Middle frontal gyrus (tissue), 1 donor: ENCODE results near the gene CUX1.
"Not testable (repeated sequence)": the region's sequence is repeated elsewhere in the genome, so short reads cannot be mapped to it uniquely, and the experiment has no call there.

Experiments
- DNase-seq: peaks from one replicate; pipeline ENCODE4 v3.0.0-alpha.2; 2015; ENCODE audit warnings: low spot score; ENCODE audit errors: extremely low spot score

The CUX1 gene

DNA sequence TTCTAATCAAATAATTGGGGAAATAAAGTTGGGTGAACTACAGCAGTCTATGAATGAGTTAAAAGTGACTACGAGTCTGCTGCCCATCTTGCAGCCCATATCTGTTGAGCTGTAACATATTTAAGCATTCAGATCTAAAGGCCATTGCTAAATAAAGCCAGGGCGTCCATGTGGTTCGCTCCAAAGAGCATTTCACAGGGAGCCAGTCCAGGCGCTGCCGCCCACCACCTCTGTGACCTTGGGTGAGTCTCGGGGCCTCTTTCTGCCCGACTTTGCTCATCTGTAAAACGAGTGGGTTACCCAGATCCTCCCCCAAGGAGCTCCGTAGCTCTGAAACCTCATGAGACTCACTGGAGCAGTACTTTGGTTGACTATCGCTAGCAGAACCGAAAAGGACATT lies 223.1 kb downstream of the CUX1 start:
- DNase-seq: no peak

DNA sequence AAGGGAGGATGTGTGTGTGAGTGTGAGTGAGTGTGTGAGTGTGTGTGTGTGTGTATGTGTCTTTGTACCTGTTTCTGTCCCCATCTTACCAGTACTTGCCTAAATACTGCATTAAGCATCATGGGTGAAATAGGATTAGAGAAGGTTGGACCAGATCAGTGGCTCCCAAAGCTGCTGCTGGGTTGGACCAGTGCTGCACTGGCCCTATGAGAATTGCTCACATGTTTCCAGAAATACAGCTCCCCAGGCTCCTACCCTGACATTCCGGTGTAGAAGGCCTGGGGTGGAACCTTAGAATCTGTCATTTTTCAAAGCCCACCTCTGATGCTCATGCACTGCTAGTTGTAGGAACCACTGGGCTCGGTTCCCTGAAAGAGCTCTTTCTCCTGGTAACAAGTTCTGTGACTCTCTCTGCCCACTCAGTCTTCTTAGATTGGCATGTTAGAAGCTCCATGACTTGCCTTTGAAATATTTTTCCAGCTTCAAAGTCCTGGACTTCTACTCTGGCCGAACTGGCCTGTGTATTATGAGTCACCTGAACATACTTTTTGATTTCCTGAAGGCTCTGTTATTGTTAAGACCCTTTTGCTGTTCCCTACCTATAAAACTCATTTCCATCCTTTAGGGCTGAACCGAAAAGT lies 224.7 kb downstream of the CUX1 start:
- no peak for DNase-seq

DNA sequence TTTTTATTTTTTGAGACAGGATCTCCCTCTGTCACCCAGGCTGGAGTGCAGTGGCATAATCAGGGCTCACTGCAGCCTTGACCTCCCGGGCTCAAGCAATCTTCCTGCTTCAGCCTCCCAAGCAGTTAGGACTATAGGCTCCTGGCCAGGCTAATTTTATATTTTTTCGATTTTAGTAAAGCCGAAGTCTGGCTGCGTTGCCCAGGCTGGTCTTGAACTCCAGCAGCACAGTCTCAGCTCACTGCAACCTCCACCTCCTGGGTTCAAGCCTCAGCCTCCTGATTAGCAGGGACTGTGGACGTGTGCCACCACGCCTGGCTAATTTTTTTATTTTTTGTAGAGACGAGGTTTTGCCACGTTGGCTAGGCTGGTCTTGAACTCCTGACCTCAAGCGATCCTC lies 225.4 kb downstream of the CUX1 start:
- not testable (repeated sequence) for DNase-seq

GRCh38 chr7:102044641-102044983 lies 227.2 kb downstream of the CUX1 start:
- DNase-seq: no peak

- no peak for DNase-seq
Observed at GRCh38 chr7:102044984-102045673, 227.7 kb downstream of the CUX1 start.

GRCh38 chr7:102045681-102046372 lies 228.4 kb downstream of the CUX1 start:
- no peak for DNase-seq

DNA sequence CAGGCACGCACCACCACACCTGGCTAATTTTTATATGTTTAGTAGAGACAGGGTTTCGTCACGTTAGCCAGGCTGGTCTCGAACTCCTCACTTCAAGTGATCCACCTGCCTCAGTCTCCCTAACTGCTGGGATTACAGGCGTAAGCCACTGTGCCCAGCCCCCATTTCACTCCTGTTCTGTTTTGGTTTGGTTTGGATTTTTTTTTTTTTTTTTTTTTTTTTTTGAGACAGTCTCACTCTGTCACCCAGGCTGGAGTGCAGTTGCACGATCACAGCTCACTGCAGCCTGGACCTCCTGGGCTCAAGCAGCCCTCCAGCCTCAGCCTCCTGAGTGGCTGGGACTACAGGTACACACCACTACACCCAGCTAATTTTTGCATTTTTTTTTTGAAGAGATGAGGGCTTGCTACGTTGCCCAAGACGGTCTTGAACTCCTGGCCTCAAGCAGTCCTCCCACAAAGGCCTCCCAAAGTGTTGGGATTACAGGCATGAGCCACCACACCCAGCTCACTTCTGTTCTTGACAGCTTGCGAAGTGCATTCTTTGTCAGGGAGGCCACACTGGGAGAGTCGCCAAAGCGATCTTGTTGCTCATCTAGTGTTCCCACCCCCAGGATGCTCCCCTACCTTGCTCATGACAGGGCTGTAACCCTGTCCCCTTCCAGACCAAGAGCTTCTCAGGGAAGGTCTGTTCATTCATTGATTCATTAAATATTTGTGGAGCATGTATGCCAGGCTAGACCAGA lies 229.1 kb downstream of the CUX1 start:
- DNase-seq: no peak

- DNase-seq: no peak
Observed at GRCh38 chr7:102047167-102047566, 229.7 kb downstream of the CUX1 start.

DNA sequence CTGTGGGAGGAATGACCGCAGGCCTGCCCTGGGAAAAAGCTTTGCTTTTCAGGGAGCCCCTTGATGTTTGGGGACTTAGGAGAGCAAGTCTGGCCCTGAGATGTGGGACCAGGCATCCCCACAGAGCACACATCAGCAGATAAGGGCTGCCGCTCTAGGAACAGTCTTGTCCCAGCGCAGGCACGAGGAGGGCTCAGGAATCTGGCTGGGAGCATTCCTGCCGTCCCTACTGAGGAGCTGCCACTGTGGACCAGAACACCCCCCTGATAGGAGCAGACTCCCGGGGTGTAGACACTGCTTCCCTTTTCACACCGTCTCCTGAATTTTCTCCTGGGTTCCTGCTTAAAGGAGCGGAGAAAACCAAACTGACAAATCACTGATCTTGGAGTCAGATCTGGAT lies 232.3 kb downstream of the CUX1 start:
- DNase-seq: no peak

GRCh38 chr7:102050864-102051460 lies 233.5 kb downstream of the CUX1 start:
- no peak for DNase-seq

DNA sequence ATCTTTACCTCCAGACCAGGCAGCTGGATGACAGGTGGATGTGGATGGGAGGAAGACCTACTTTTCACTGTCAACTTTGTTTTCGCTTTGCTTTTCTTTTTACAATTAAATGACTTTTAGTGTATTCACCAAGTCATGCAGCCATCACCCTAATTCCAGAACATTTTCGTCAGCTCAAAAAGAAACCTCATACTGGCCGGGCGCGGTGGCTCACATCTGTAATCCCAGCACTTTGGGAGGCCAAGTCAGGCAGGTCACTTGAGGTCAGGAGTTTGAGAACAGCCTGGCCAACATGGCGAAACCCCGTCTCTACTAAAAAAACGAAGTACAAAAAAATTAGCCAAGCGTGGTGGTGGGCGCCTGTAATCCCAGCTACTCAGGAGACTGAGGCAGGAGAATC lies 234.3 kb downstream of the CUX1 start:
- DNase-seq: not testable (repeated sequence)

- DNase-seq: no peak
Observed at GRCh38 chr7:102054158-102054557, 236.7 kb downstream of the CUX1 start.

DNA sequence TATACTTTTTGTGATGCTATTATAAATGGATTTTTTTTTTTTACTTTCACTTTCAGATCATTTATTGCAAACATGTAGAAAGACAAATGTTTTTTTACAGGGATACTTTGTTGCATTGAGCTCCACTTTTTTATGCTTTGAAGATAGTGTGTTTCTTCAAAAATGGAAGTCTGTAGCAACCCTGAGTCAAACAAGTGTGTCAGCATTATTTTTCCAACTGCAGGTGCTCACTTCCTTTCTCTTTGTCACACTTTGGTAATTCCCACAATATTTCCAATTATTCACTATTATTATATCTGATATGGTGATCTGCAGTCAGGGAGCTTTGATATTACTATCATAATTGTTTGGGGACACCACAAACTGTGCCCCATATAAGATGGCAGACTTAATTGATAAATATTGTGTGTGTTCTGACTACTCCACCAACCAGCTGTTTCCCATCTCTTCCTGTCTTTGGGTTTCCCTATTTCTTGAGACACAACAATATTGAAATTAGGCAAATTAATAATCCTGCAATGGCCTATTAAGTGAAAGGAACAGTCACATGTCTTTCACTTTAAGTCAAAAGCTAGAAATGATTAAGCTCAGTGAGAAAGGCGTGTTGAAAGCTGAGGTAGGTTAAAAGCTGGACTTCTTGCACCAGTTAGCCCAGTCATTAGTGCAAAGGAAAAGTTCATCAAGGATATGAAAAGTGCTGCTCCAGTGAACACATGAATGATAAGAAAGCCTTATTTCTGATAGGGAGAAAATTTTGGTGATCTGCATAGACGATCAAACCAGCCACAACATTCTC lies 238.0 kb downstream of the CUX1 start:
- DNase-seq: no peak

GRCh38 chr7:102059524-102059923 lies 242.1 kb downstream of the CUX1 start:
- DNase-seq: no peak

GRCh38 chr7:102061354-102061945 lies 244.0 kb downstream of the CUX1 start:
- no peak for DNase-seq

DNA sequence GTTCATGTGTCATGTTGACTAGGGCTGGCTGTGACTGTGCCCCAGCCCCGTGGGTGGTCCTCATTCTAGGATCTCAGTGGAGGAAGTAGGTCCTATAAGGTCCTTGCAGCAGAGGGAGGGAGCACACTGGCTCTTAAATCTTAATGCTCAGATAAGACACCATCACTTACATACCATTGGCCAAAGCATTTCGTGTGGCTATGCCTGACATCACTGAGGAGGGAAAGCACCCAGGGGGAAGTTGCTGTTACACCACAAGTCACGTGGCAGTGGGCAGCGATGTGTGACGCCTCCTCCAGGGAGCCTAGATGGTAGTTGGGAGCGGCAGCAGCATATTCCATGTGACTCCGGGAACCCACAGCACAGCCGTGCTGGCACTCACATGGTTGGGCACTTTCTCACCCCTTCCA lies 244.6 kb downstream of the CUX1 start:
- no peak for DNase-seq

GRCh38 chr7:102063690-102064180 lies 246.3 kb downstream of the CUX1 start:
- DNase-seq: no peak

DNA sequence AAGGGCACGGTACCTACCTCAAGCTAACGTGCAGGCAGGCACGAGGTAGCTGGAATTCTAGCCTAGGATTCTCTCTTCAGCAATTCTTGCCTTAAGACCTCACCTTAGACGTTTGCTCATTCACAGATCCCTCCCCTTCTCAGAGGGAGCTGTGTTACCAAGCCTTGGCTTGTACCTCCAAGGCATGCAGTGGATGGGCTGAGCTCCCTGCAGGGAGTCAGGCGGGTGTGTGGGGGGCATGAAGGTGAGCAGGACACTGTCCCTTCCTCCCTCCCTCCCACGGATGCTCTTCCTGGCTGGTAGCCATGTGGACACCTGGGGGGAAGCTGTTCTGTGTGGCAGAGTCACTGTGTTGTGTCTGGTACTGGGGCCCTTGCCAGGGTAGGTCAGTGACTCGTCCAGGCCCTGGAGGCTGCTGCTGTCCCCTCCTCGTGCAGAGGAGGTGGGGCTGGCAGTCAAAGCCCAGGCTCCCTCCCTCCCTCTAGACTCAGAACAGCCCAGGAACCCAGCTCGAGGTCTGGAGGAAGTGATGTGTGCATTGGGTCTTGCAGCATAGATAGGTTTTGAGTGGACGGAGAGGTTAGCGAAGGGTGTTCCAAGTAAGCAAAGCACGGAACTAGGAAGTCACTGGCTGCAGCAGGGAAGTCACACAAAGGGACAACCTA lies 247.1 kb downstream of the CUX1 start:
- DNase-seq: no peak

DNA sequence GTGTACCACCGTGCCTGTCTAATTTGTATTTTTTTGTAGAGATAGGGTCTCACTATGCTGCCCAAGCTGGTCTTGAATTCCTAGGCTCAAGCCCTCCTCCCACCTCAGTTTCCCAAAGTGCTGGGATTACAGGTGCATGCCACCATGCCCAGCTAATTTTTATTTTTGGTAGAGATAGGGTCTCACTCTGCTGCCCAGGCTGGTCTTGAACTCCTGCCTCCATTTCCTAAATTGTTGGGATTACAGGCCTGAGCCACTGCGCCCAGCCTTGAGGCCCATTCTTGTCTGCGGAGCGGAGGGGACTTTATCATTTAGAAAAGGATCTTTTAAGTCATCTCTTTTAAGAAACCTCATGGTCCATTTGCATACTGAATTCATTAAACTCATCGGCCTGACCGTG lies 247.8 kb downstream of the CUX1 start:
- DNase-seq: no peak

DNA sequence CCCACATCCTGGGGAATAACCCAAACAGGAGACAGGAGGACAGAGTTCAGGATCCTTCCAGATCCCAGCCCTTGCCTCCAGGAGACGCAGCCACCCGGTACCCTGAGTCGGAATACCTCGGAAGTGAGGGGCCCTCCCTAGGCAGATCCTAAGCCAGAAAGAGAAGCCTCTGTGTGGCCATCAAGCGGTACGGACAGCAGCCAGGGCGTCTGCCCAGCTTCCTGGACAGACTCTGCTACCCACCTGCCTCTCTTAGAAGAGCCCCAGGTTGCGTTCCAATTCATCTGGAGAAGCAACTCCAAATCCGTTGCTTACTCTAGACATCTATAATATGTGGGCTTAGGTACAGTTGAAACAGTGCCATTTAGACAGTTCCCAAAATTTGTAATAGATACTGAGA lies 249.1 kb downstream of the CUX1 start:
- no peak for DNase-seq
